Cortex of kidney (tissue), 1 donor: ENCODE measurements around the gene FAM9A.
"Not testable (repeated sequence)": the region's sequence is repeated elsewhere in the genome, so short reads cannot be mapped to it uniquely, and the experiment has no call there.

Experiments used
- DNase-seq: peaks from one replicate; lab custom pipeline; 2025; lab: John Stamatoyannopoulos, UW

The FAM9A gene

GRCh38 chrX:8803326-8803725 is 2.1 kb upstream of the FAM9A start:
- no peak for DNase-seq

- DNase-seq: not testable (repeated sequence)
Measured at GRCh38 chrX:8800351-8800750, 832 bp downstream of the FAM9A start.

- DNase-seq: not testable (repeated sequence)
Measured at GRCh38 chrX:8799281-8799680, 1.9 kb downstream of the FAM9A start.

DNA sequence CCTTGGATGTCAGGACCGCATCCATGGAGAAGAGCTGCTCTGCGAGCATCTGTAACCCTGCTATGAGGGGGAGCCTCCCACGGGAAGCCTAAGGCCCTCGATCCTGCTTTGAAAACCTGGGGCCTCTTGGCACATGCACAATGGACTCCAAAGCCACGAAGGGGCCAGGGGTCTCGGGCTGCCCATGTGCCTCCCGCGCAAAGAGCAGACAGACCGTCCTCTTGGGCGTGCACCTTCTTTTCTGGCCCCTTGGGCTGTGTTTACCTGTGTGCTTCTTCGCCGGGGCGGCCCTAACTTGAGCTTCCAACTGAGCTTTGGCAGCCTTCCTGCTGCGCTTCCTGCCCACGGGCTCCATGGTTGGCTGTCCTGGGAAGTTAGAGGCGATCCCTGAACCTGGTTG is 2.5 kb downstream of the FAM9A start:
- DNase-seq: not testable (repeated sequence)

DNA sequence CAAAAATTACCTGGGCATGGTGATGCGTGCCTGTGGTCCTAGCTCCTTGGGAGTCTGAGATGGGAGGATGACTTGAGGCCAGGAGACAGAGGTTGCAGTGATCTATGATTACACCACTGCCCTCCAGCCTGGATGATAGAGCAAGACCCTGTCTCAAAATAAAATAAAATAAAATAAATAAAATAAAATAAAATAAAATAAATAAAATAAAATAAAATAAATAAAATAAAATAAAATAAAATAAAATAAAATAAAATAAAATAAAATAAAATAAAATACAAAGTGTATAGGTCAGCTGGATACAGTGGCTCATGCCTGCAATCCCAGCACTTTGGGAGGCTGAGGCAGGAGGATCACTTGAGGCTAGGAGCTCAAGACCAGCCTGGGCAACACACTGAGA is 14.1 kb downstream of the FAM9A start:
- not testable (repeated sequence) for DNase-seq

- DNase-seq: no peak
Measured at GRCh38 chrX:8784162-8784561, 17.0 kb downstream of the FAM9A start.

- no peak for DNase-seq
Measured at GRCh38 chrX:8783714-8784098, 17.5 kb downstream of the FAM9A start.

- peak; percentile 3 for DNase-seq
Measured at GRCh38 chrX:8783097-8783713, 18.0 kb downstream of the FAM9A start.

DNA sequence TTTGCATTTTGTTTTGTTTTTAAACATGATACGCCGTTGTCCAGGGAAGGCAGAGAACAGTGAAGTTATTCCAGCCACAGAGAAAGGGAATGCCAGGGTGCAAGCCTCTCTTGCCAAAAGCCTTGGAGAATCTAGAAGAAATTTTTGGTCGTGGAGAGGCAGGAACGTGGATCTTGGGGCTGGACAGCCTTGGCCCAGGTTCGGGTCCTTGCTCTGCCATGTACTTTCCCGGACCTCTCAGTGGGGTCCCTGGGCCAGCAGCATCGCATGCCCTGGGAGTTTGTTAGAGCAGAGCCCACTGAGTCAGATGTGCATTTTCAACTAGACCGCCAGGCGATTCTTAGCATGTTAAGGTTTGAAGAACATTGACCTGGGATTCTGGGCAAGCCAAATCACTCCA is 18.6 kb downstream of the FAM9A start:
- no peak for DNase-seq

DNA sequence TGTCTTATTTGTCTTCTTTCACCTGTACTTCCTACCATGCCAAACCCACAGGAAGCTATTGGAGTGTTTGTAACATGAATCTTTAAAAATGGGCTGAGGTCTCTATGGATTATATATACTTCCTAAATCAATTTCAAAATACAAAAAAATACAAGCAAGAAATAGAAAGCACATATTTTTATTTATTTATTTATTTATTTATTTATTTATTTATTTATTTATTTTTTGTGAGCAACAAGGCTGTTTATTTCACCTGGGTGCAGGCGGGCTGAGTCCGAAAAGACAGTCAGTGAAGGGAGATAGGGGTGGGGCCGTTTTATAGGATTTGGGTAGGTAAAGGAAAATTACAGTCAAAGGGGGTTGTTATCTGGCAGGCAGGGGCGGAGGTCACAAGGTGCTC is 19.3 kb downstream of the FAM9A start:
- not testable (repeated sequence) for DNase-seq

DNA sequence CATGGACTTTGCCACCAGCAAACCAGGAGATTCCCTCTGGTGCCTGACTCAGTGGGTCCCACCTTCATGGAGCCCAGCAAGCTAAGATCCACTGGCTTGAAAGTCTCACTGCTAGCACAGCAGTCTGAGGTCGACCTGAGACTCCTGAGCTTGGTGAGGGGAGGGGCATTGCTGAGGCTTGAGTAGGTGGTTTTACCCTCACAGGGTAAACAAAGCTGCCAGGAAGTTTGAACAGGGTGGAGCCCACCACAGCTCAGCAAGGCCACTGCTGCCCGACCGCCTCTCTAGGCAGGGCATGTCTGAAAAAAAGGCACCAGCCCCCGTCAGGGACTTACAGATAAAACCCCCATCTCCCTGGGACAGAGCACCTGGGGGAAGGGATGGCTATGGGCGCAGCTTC is 28.1 kb downstream of the FAM9A start:
- no peak for DNase-seq

DNA sequence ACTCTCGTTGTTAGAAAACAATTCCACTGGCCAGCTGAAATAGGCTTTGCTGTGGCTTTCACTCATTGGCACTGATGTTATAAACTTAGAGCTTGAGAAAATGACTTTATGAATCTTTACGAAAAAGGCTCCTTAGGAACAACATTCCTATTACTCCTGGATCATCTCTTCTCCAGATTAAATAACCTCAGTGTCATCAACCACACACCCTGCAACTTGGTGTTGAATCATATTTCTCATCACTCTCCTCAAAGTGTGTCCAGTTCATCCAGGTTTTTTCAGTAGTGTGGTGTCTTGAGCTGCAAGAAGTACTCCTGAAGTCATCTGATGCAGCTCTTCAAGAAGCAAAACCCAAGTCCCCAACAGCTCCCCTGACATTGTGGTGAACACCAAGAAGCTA is 41.2 kb downstream of the FAM9A start:
- DNase-seq: no peak

- not testable (repeated sequence) for DNase-seq
Measured at GRCh38 chrX:8758706-8759105, 42.5 kb downstream of the FAM9A start.

- DNase-seq: not testable (repeated sequence)
Measured at GRCh38 chrX:8757609-8758389, 43.4 kb downstream of the FAM9A start.

DNA sequence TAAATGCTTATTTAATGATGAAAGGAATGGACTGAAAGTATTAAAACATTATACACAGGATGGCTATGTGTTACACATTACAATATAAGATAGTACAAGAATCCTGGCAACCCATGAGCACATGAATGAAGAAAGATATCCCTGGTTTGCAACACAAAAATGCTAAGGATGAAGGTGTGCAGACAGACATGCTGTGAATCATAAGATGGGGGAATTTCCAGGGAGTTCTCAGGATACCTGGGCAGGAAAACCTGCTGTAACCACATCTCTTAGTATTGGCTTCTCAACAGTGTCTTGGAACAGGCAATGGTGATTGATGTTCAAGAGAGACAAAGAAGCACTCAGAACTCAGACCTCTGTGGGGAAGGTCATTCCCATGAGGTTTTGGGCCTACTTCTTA is 45.4 kb downstream of the FAM9A start:
- DNase-seq: no peak

GRCh38 chrX:8755116-8755515 is 46.1 kb downstream of the FAM9A start:
- DNase-seq: no peak

DNA sequence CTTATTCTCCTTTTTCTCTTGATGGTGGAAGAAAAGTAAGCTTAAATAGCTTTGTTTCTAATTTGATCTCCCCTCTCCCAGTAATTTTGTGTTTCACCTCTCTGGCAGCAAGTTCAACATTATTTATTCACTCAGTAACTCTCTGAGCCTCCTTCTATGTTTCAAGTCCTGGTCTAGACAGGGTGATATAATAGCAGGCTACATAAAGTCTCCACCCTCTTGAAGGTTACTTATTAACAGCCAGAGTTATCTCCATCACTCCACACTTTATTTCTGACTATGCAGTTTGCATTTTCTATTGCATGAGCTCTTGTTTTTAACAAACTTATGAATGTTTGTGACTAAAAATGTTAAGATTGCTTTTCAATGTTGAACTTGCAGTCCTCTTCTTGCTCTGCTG is 51.5 kb downstream of the FAM9A start:
- DNase-seq: no peak

DNA sequence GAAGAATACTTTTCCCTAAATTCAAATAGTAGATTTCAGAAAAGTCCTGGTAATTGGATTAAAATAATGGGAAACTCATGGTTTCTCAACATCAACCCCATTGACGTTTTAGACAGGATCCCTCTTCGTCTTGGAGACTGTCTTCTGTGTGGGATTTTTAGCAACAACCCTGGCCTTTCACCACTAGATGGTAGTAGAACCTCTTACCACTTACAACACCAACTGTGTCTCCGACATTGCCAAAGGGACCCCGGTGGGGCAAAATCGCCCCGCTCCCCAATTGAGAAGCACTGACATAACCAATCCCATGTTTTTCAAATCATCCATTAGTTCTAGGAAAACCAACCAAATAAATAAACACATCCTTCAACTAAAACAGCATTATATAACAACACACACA is 52.3 kb downstream of the FAM9A start:
- no peak for DNase-seq

- no peak for DNase-seq
Measured at GRCh38 chrX:8743126-8743732, 58.0 kb downstream of the FAM9A start.

DNA sequence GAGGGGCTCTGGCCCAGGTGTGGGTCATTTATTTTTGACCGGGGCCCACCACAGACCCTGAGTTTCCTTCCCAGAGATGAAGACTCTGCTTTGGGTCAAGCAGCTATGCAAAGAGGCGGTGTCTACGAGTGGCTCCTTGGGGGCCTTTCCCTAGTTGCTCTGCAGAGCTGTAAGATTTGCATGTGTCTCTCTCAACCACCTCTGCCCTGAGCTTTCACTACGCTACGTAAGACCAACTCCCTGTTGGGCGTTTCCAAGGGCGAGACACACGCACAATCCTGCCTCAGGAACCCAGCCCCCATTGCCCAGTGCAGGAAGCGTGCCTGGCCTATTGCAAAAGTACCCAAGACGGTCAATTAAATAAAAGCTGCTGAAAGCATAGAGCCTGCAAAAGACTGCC is 59.2 kb downstream of the FAM9A start:
- no peak for DNase-seq
